K562 (cell line): ENCODE measurements around the gene NXF1. TPM values are rescaled to one million over a fixed set of nuclear protein-coding genes. Genes with fewer than 3 reads are reported as not detected.
A peak's percentile ranks its signal among the peaks of the same experiment; 100 is the strongest.

ENCODE experiments used
- BHLHE40 ChIP-seq: IDR thresholded peaks from 2 replicates; pipeline ENCODE4 v1.6.1; 2011; ENCODE audit warnings: low read length, improper control_type of control experiment
- BMI1 ChIP-seq: fragments of 150-350 bp; IDR thresholded peaks from 2 replicates; pipeline ENCODE4 v1.6.1; 2014; ENCODE audit warnings: low read length
- CBX1 ChIP-seq: sonication (generic); IDR thresholded peaks from 2 replicates; pipeline ENCODE4 v1.6.1; 2016; ENCODE audit warnings: antibody characterized with exemption, low read depth, mild to moderate bottlenecking
- CGGBP1 ChIP-seq: fragments of 250-450 bp; sonication (Bioruptor Pico); IDR thresholded peaks from 2 replicates; pipeline ENCODE4 v1.9.0; 2021; ENCODE audit warnings: mild to moderate bottlenecking
- CHD4 ChIP-seq: fragments of 200-600 bp; sonication (generic); IDR thresholded peaks from 3 replicates; pipeline ENCODE4 v1.6.1; 2012; ENCODE audit warnings: low read depth, mild to moderate bottlenecking, mixed read lengths, low read length, inconsistent platforms; ENCODE audit not compliant: insufficient read depth, insufficient replicate concordance, poor library complexity, severe bottlenecking
- CTBP1 ChIP-seq: fragments of 450-650 bp; IDR thresholded peaks from 2 replicates; pipeline ENCODE4 v1.6.1; 2016; ENCODE audit warnings: borderline replicate concordance
- EP300 ChIP-seq: IDR thresholded peaks from 2 replicates; pipeline ENCODE4 v1.6.1; 2012; ENCODE audit warnings: low read length, improper control_type of control experiment
- ESRRA ChIP-seq: fragments of 450-650 bp; IDR thresholded peaks from 2 replicates; pipeline ENCODE4 v1.6.1; 2014; ENCODE audit warnings: low read depth, mild to moderate bottlenecking, moderate library complexity, borderline replicate concordance
- FOS ChIP-seq: IDR thresholded peaks from 3 replicates; pipeline ENCODE4 v1.6.1; 2011; ENCODE audit not compliant: insufficient read length; ENCODE audit errors: extremely low read depth
- FOXJ2 ChIP-seq: fragments of 200-800 bp; sonication (Bioruptor generic); IDR thresholded peaks from 2 replicates; pipeline ENCODE4 v1.6.1; 2016; ENCODE audit warnings: missing genetic modification characterization, missing compliant biosample characterization
- IRF1 ChIP-seq: sonication (generic); formaldehyde crosslinking; IDR thresholded peaks from 2 replicates; pipeline ENCODE4 v1.8.0; 2022; ENCODE audit warnings: missing genetic modification reagents, mild to moderate bottlenecking, borderline replicate concordance
- KDM1A ChIP-seq, 2 experiments: fragments of 450-650 bp; IDR thresholded peaks; 2 replicates each; pipeline ENCODE4 v1.6.1; 2016; ENCODE audit warnings: mild to moderate bottlenecking in 2 of 2
- MTF1 ChIP-seq: fragments of 250-450 bp; sonication (Bioruptor Pico); IDR thresholded peaks from 2 replicates; pipeline ENCODE4 v1.9.0; 2021; ENCODE audit warnings: moderate library complexity, mild to moderate bottlenecking, inconsistent platforms, borderline replicate concordance
- PHB ChIP-seq: fragments of 250-450 bp; sonication (Bioruptor Pico); IDR thresholded peaks from 2 replicates; pipeline ENCODE4 v1.5.0; 2021
- PHB2 ChIP-seq: fragments of 450-650 bp; IDR thresholded peaks from 2 replicates; pipeline ENCODE4 v1.6.1; 2017; ENCODE audit warnings: low read depth
- POLR2A ChIP-seq: fragments of 450-650 bp; conservative IDR thresholded peaks from 2 replicates; pipeline ENCODE4 v1.6.1; 2016
- PTBP1 ChIP-seq: fragments of 200-400 bp; formaldehyde crosslinking; IDR thresholded peaks from 2 replicates; pipeline ENCODE4 v1.6.1; 2017; ENCODE audit warnings: low read depth, low read length
- RFX5 ChIP-seq: IDR thresholded peaks from 2 replicates; pipeline ENCODE4 v1.6.1; 2011; ENCODE audit warnings: low read depth, mild to moderate bottlenecking, improper control_type of control experiment, low read length
- SMAD1 ChIP-seq: fragments of 150-350 bp; IDR thresholded peaks from 2 replicates; pipeline ENCODE4 v1.6.1; 2014; ENCODE audit warnings: low read length, low read depth; ENCODE audit not compliant: partially characterized antibody
- TAL1 ChIP-seq: fragments of 450-650 bp; IDR thresholded peaks from 2 replicates; pipeline ENCODE4 v1.6.1; 2016; ENCODE audit warnings: mild to moderate bottlenecking
- TRIM24 ChIP-seq, 2 experiments: fragments of 450-650 bp; IDR thresholded peaks; 2 replicates each; pipeline ENCODE4 v1.6.1; 2016
- XRCC3 ChIP-seq: fragments of 450-650 bp; IDR thresholded peaks from 2 replicates; pipeline ENCODE4 v1.6.1; 2017; ENCODE audit warnings: mild to moderate bottlenecking, moderate library complexity
- ZNF232 ChIP-seq: sonication (generic); formaldehyde crosslinking; IDR thresholded peaks from 2 replicates; pipeline ENCODE4 v1.8.0; 2022; ENCODE audit warnings: mild to moderate bottlenecking, missing genetic modification reagents
- ZNF263 ChIP-seq: sonication (generic); formaldehyde crosslinking; IDR thresholded peaks from 2 replicates; pipeline ENCODE4 v1.8.0; 2022; ENCODE audit warnings: mild to moderate bottlenecking, missing genetic modification reagents, borderline replicate concordance
- ZNF584 ChIP-seq: fragments of 200-800 bp; sonication (Bioruptor generic); IDR thresholded peaks from 2 replicates; pipeline ENCODE4 v1.6.1; 2016; ENCODE audit warnings: low read depth, mild to moderate bottlenecking, missing genetic modification characterization, missing compliant biosample characterization
- ZNF75A ChIP-seq: fragments of 450-650 bp; formaldehyde crosslinking; IDR thresholded peaks from 2 replicates; pipeline ENCODE4 v1.4.0; 2020; ENCODE audit warnings: mild to moderate bottlenecking
- polyA plus RNA-seq, 8 experiments: library from polyadenylated mRNA; depleted of rRNA in 4 of 8; stranded (reverse) in 5 of 8; unstranded in 3 of 8; fragments of >200 nt; fragmentation: Nextera tagmentation in 2 of 8; fragmentation: Illumina TruSeq in 1 of 8; extraction: Ambion mirVana in 2 of 8; extraction: Trizol in 1 of 8; gene quantifications; 2 replicates each; pipeline versions ENCODE4 v1.2.1 to v1.2.3, GENCODE V29; 2011 to 2014; ENCODE audit warnings: inconsistent platforms in 1 of 8, missing spikeins in 1 of 8
- total RNA-seq, 7 experiments: library from RNA; depleted of rRNA in 6 of 7; stranded (reverse); fragments of >200 nt in 6 of 7; fragmentation: Illumina TruSeq in 2 of 7; extraction: Trizol in 2 of 7; gene quantifications; 2 replicates each; pipeline versions ENCODE4 v1.2.1 to v1.2.3, GENCODE V29; 2011 to 2021; ENCODE audit warnings: low replicate concordance in 1 of 7
- TF ChIP-seq, protein P1 (sequence below): fragments of 450-650 bp; formaldehyde crosslinking; IDR thresholded peaks from 2 replicates; pipeline ENCODE4 v1.4.0; 2020; ENCODE audit warnings: mild to moderate bottlenecking, moderate library complexity
- TF ChIP-seq, protein P2 (sequence below): fragments of 450-650 bp; IDR thresholded peaks from 2 replicates; pipeline ENCODE4 v1.6.1; 2014; ENCODE audit warnings: low read depth, mild to moderate bottlenecking, moderate library complexity, borderline replicate concordance

The NXF1 gene
- total and polyA plus RNA-seq, 9 of the 15 experiments (the other 6 are each of a cell fraction or from before 2014, with no cell fraction given): 18.1 to 98.3 (median 35.8) TPM

DNA sequence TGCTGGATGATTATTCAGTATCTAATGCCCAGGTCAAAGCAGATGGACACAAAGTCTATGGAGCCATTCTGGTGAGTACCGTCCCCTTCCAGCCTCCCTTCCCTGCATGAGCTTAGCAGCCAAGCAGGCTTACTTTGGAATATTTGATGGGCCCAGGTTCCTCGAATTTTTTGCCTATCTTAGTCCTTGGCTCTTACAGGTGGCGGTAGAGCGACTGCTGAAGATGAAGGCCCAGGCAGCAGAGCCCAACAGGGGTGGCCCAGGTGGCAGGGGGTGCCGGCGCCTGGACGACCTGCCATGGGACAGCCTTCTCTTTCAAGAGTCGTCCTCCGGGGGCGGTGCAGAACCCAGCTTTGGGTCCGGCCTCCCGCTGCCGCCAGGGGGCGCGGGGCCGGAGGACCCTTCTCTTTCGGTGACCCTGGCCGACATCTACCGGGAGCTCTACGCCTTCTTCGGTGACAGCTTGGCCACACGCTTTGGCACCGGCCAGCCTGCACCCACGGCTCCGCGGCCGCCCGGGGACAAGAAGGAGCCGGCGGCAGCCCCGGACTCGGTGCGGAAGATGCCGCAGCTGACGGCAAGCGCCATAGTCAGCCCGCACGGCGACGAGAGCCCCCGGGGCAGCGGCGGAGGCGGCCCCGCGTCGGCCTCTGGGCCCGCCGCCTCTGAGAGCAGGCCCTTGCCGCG lies 18.8 kb downstream of the NXF1 start (continued):
- TF ChIP-seq CGGBP1 (CRISPR knock-in tag) (no peak), FOXJ2 (tag) (no peak), PHB2 (no peak), TRIM24 (IDR thresholded peaks at IDR 0.05) (no peak), MTF1 (CRISPR knock-in tag) (no peak), ZNF584 (no peak), ZNF232 (no peak), ESRRA (peak; percentile 57), ZNF75A (CRISPR knock-in tag) (no peak), PTBP1 (no peak), TAL1 (no peak), ZNF263 (CRISPR knock-in tag) (no peak), PHB (CRISPR knock-in tag) (peak; percentile 57; the same call in 1 of the 2 replicates), CTBP1 (no peak; the same call in none of the 2 replicates), POLR2A (no peak), FOS (no peak), KDM1A (IDR thresholded peaks at IDR 0.05) (no peak), EP300 (peak; percentile 15; the same call in 1 of the 2 replicates), SMAD1 (no peak), CHD4 (no peak), BMI1 (no peak), IRF1 (CRISPR knock-in tag) (no peak), CBX1 (no peak), RFX5 (no peak), XRCC3 (no peak), BHLHE40 (peak; percentile 41; the same call in 1 of the 2 replicates)
- TF ChIP-seq, protein P1, sequence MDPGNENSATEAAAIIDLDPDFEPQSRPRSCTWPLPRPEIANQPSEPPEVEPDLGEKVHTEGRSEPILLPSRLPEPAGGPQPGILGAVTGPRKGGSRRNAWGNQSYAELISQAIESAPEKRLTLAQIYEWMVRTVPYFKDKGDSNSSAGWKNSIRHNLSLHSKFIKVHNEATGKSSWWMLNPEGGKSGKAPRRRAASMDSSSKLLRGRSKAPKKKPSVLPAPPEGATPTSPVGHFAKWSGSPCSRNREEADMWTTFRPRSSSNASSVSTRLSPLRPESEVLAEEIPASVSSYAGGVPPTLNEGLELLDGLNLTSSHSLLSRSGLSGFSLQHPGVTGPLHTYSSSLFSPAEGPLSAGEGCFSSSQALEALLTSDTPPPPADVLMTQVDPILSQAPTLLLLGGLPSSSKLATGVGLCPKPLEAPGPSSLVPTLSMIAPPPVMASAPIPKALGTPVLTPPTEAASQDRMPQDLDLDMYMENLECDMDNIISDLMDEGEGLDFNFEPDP (CRISPR knock-in tag): no peak
- TF ChIP-seq, protein P2, sequence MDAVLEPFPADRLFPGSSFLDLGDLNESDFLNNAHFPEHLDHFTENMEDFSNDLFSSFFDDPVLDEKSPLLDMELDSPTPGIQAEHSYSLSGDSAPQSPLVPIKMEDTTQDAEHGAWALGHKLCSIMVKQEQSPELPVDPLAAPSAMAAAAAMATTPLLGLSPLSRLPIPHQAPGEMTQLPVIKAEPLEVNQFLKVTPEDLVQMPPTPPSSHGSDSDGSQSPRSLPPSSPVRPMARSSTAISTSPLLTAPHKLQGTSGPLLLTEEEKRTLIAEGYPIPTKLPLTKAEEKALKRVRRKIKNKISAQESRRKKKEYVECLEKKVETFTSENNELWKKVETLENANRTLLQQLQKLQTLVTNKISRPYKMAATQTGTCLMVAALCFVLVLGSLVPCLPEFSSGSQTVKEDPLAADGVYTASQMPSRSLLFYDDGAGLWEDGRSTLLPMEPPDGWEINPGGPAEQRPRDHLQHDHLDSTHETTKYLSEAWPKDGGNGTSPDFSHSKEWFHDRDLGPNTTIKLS: 0 out of 2 replicates have a peak, but pooled peaks have one; percentile 9
